ENCODE results near the gene GPR33.

DNA sequence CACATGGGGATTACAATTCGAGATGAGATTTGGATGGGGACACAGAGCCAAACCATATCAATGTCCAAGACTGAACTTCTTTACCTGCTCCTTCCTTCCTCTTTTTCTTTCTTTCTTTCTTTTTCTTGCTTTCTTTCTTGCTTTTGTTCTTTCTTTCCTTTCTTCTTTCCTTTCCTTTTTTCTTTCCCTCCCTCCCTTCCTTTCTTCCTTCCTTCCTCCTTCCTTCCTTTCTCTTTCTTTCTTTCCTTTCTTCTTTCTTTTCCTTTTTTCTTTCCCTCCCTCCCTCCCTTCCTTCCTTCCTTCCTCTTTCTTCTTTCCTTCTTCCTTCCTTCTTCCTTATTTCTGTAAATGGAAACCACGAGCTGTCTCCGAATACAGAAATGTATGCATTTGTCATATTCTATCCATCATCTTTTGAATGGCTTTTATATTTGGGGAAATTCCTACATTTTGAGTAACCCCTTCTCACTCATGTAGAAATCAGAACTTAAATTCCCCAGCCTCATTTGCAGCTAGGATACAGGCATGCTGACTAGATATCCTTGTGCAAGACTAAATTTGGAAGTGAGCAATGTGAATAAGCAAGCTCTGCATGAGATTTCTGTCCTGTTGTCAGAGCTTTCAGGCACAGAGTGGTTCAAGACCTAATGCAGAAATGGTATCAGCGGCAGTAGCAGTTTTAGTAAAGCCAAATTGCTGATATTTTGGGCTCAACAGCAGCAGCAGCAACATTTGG, 11.5 kb downstream of the GPR33 start:
- TF ChIP-seq POLR2A (IDR thresholded peaks at IDR 0.05; ENCODE audit: low read depth, low read length) = no peak
- no peak for TF ChIP-seq SPI1 (IDR thresholded peaks at IDR 0.05; ENCODE audit: low read depth, low read length)

Data from GM12891 (cell line).